IPS-20b (cell line): ENCODE data around the gene MFSD11.

ENCODE experiments used
- H3K27ac ChIP-seq: one replicate; pipeline ENCODE4 v1.5.1; 2013; ENCODE audit warnings: low read length
- H3K27me3 ChIP-seq: 2 replicates; pipeline ENCODE4 v1.6.1; 2013; ENCODE audit warnings: mild to moderate bottlenecking, low read length, inconsistent platforms; ENCODE audit not compliant: insufficient read depth
- H3K36me3 ChIP-seq: 2 replicates; pipeline ENCODE4 v1.6.1; 2013; ENCODE audit warnings: low read depth, mild to moderate bottlenecking, inconsistent platforms, low read length, moderate library complexity; ENCODE audit not compliant: insufficient read depth
- H3K4me1 ChIP-seq: 2 replicates; pipeline ENCODE4 v1.6.1; 2013; ENCODE audit warnings: mild to moderate bottlenecking, control low read depth, inconsistent platforms, low read length, moderate library complexity; ENCODE audit not compliant: insufficient read depth
- H3K4me3 ChIP-seq: 2 replicates; pipeline ENCODE4 v1.5.1; 2013; ENCODE audit warnings: mild to moderate bottlenecking, low read length, inconsistent platforms
- H3K9ac ChIP-seq: 2 replicates; pipeline ENCODE4 v1.6.1; 2013; ENCODE audit warnings: low read depth, mild to moderate bottlenecking, inconsistent platforms, low read length, moderate library complexity
- H3K9me3 ChIP-seq: 2 replicates; pipeline ENCODE4 v1.6.1; 2013; ENCODE audit warnings: mild to moderate bottlenecking, low read depth, low read length, inconsistent platforms; ENCODE audit not compliant: insufficient read depth

MFSD11 gene

DNA sequence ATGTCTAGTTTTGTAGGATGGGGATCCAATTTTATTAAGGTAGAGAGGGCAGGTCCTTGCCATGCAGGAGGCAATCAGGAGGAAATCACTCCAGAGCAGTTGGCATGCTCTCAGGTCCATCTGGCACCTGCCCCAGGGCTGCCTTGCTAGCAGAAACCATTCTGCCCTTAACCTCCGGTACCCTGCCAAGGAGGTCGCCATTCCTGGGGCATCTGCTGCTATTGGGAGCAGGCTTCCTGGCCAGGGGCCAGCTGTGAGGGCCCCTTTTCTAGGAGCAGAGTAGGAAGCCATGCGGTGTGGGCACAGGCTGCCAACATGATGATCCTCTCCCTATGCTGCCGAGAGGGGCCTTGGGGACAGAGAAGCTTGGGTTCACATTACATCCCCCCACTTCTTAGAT lies 82.6 kb downstream of the MFSD11 start:
- Histone ChIP-seq H3K9me3 (no peaks in the 10 kb centered on the region), H3K36me3 (no peaks in the 10 kb centered on the region), H3K27ac (no peak overlapping the region), H3K27me3 (no peaks in the 10 kb centered on the region), H3K4me1 (no peaks in the 10 kb centered on the region), H3K9ac (no peak overlapping the region), H3K4me3 (no peak overlapping the region)

DNA sequence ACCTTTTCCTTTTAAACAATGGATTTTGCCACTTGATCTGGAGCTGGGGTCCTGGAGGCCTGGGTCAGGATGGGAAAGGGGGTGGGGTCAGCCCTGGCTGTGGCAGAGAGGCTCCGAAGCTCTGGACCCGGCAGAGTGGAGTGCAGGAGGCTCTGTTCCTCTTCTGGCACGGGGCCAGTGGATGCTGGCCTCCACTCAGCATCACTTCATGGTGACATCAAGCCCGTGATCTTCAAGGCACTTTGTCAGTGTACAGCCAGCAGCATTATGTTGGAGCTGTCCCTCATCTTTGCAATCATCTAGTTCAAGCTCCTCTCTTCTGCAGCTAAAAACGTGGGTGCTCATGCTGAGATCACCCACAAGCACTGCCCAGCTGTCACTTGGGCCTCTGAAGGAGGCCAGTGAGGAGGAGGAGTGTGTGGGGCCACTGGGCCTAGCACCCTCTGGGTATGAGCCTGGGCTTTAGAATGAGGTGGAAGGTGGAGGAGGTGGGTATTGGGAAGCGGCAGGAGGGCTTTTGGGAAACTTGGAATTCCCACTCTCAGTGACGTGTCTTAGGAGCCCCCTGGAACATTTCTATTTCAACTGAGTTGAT lies 84.4 kb downstream of the MFSD11 start:
- Histone ChIP-seq H3K27ac (no peak overlapping the region), H3K9ac (no peak overlapping the region), H3K4me1 (no peaks in the 10 kb centered on the region), H3K36me3 (no peaks in the 10 kb centered on the region), H3K9me3 (no peaks in the 10 kb centered on the region), H3K4me3 (no peak overlapping the region), H3K27me3 (no peaks in the 10 kb centered on the region)

DNA sequence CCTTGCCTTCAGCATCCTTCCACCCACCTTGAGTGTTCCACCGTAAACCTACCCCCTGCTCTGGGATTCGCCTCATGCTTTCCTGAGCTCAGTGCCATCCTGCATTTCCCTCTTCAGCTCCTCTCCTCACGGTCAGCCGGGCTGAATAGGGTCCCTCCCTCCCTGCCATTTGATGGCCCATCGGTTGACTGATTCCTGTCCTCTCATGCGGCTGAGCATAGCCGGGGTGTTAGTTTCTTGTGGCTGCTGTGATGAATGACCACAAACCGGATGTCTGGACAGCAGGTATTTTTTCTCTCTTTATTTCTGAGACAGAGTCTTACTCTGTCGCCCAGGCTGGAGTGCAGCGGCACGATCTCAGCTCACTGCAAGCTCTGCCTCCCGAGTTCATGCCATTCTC lies 86.2 kb downstream of the MFSD11 start:
- Histone ChIP-seq H3K9ac (no peak overlapping the region), H3K4me1 (no peaks in the 10 kb centered on the region), H3K27me3 (no peaks in the 10 kb centered on the region)

DNA sequence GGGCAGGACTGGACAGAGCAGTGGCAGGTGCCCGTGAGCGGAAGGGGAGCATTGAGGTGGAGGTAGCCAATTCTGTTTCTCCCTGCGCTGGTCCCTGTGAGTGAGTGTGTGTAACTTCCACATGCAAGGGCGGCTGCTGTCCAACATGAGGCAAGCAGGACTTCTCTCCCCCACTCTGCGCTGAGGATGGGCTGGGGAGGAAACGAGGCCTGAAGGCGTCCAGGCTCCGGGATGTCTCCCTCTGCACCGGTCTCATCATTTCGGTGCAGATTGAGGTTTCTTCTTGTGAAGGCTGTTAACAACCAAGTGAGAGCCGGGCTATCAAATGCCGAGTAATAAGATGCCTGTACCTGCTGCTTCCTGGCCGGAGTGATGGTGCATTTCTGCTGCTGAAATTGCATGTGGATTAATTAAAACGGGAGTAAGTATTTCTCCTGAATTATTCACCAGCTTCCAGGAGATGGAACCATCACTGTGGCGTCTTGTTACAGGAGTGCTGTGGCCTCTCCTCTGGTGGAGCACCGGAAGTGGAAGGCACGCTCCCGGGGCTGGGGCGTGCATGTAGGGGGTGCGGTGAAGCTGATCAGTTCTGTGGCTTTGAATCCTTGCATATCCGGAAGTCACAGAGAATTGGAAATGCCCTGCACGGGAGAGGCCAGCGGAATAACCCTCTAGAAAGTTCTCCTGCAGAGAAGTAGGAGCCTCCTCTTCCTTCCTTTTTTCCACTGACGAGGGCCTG lies 88.6 kb downstream of the MFSD11 start:
- H3K36me3 ChIP-seq = no peaks in the 10 kb centered on the region
- H3K4me3 ChIP-seq = no peak overlapping the region
- H3K27me3 ChIP-seq = no peaks in the 10 kb centered on the region
- H3K27ac ChIP-seq = no peak overlapping the region
- H3K4me1 ChIP-seq = no peaks in the 10 kb centered on the region
- no peaks in the 10 kb centered on the region for H3K9me3 ChIP-seq
- H3K9ac ChIP-seq = no peak overlapping the region

More for the DNA sequence above, 86.2 kb downstream of the MFSD11 start:
- H3K27ac ChIP-seq = no peak overlapping the region
- H3K9me3 ChIP-seq = no peaks in the 10 kb centered on the region
- H3K4me3 ChIP-seq = no peak overlapping the region
- H3K36me3 ChIP-seq = no peaks in the 10 kb centered on the region

DNA sequence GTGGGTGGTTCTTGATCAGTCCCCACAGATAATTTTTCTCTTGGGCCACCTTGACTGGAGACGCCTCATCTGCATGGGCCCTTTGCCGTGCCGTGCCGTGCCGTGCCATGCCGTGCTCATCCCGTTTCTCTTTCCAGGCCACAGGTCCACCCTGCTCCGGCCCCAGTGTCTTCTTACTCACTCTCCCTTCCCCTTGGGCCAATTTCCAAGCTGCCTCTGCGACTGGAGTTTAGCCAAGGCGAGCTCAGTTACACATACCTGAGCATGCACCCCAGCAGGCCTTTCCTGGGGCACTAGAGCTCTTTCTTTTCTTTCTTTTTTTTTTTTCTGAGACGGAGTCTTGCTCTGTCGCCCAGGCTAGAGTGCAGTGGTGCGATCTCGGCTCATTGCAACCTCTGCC lies 89.8 kb downstream of the MFSD11 start:
- H3K27me3 ChIP-seq = no peaks in the 10 kb centered on the region
- H3K4me3 ChIP-seq = no peak overlapping the region
- H3K27ac ChIP-seq = no peak overlapping the region
- no peaks in the 10 kb centered on the region for H3K36me3 ChIP-seq
- no peaks in the 10 kb centered on the region for H3K4me1 ChIP-seq
- no peak overlapping the region for H3K9ac ChIP-seq
- H3K9me3 ChIP-seq = no peaks in the 10 kb centered on the region
